MM.1S (cell line): ENCODE results near the gene GNAL.

ENCODE experiments used
- DNase-seq: peaks from one replicate; pipeline ENCODE4 v3.0.0-alpha.2; 2015
- H2AFZ ChIP-seq: fragments of 300-600 bp; sonication (generic); 2 replicates; pipeline ENCODE4 v1.6.0; 2016; ENCODE audit warnings: antibody characterized with exemption, low read length
- H3F3A ChIP-seq: fragments of 300-600 bp; sonication (generic); 2 replicates; pipeline ENCODE4 v1.6.1; 2016; ENCODE audit warnings: mild to moderate bottlenecking, antibody characterized with exemption, low read length, moderate library complexity, mixed read lengths; ENCODE audit not compliant: insufficient read depth
- H3K27ac ChIP-seq: fragments of 300-600 bp; sonication (generic); 2 replicates; pipeline ENCODE4 v1.5.1; 2016; ENCODE audit warnings: mild to moderate bottlenecking, low read length
- H3K27me3 ChIP-seq: fragments of 300-600 bp; sonication (generic); replicated peaks from 2 replicates; pipeline ENCODE4 v1.6.0; 2016; ENCODE audit warnings: low read length; ENCODE audit not compliant: insufficient read depth
- H3K36me3 ChIP-seq: fragments of 300-600 bp; sonication (generic); replicated peaks from 2 replicates; pipeline ENCODE4 v1.6.1; 2016; ENCODE audit warnings: mild to moderate bottlenecking, low read length, mixed read lengths; ENCODE audit not compliant: insufficient read depth
- H3K4me1 ChIP-seq: fragments of 300-600 bp; sonication (generic); 2 replicates; pipeline ENCODE4 v1.6.1; 2016; ENCODE audit warnings: low read length, mixed read lengths
- H3K4me2 ChIP-seq: fragments of 300-600 bp; sonication (generic); 2 replicates; pipeline ENCODE4 v1.6.0; 2016; ENCODE audit warnings: low read depth, low read length
- H3K4me3 ChIP-seq: fragments of 300-600 bp; sonication (generic); 2 replicates; pipeline ENCODE4 v1.5.1; 2016; ENCODE audit warnings: low read length, mixed read lengths
- H3K79me2 ChIP-seq: fragments of 300-600 bp; sonication (generic); 2 replicates; pipeline ENCODE4 v1.6.1; 2016; ENCODE audit warnings: mixed run types, low read length, mixed read lengths
- H3K9ac ChIP-seq: fragments of 300-600 bp; sonication (generic); 2 replicates; pipeline ENCODE4 v1.6.1; 2016; ENCODE audit warnings: low read length, mixed read lengths
- H3K9me2 ChIP-seq: fragments of 300-600 bp; sonication (generic); replicated peaks from 2 replicates; pipeline ENCODE4 v1.6.1; 2016; ENCODE audit warnings: mild to moderate bottlenecking, low read length, mixed read lengths; ENCODE audit not compliant: insufficient read depth
- H3K9me3 ChIP-seq: fragments of 300-600 bp; sonication (generic); replicated peaks from 2 replicates; pipeline ENCODE4 v1.6.1; 2016; ENCODE audit warnings: mild to moderate bottlenecking, low read length, mixed read lengths; ENCODE audit not compliant: insufficient read depth
- H4K20me1 ChIP-seq: fragments of 300-600 bp; sonication (generic); 2 replicates; pipeline ENCODE4 v1.6.1; 2016; ENCODE audit warnings: mild to moderate bottlenecking, low read length, moderate library complexity, mixed read lengths; ENCODE audit not compliant: insufficient read depth
- CTCF ChIP-seq: fragments of 300-600 bp; sonication (generic); IDR thresholded peaks from 2 replicates; pipeline ENCODE4 v1.5.1; 2016; ENCODE audit warnings: antibody characterized with exemption, low read length, mixed read lengths
- EZH2 ChIP-seq: fragments of 300-600 bp; sonication (generic); optimal IDR thresholded peaks from 2 replicates; pipeline ENCODE3; 2017; ENCODE audit warnings: low read depth, mild to moderate bottlenecking, antibody characterized with exemption, low read length, mixed read lengths
- EZH2phosphoT487 ChIP-seq: fragments of 300-600 bp; sonication (generic); IDR thresholded peaks from 2 replicates; pipeline ENCODE4 v1.6.1; 2018; ENCODE audit warnings: antibody characterized with exemption, low read length

GNAL gene

GRCh38 chr18:11674119-11674518 lies 14.9 kb upstream of the GNAL start:
- DNase-seq = no peak
- Histone ChIP-seq H4K20me1 (no peaks in the 10 kb centered on the region), H3K9me3 (no peaks in the 10 kb centered on the region), H3K9me2 (no peaks in the 10 kb centered on the region), H3K79me2 (no peaks in the 10 kb centered on the region), H3K27ac (no peak overlapping the region), H3K27me3 (no peaks in the 10 kb centered on the region), H3K9ac (no peak overlapping the region), H3F3A (no peaks in the 10 kb centered on the region), H3K36me3 (no peaks in the 10 kb centered on the region), H3K4me1 (no peaks in the 10 kb centered on the region), H2AFZ (no peak overlapping the region), H3K4me2 (no peak overlapping the region), H3K4me3 (no peak overlapping the region)
- no peak for TF ChIP-seq CTCF
- no peak for TF ChIP-seq EZH2phosphoT487
- no peak for TF ChIP-seq EZH2

- no peak for DNase-seq
- Histone ChIP-seq H3K27me3 (no peaks in the 10 kb centered on the region), H3K36me3 (no peaks in the 10 kb centered on the region), H3K79me2 (no peaks in the 10 kb centered on the region), H3K9me2 (no peaks in the 10 kb centered on the region), H4K20me1 (no peaks in the 10 kb centered on the region), H2AFZ (no peak overlapping the region), H3K9ac (no peak overlapping the region), H3K9me3 (no peaks in the 10 kb centered on the region), H3K4me2 (no peak overlapping the region), H3K27ac (no peak overlapping the region), H3K4me1 (no peaks in the 10 kb centered on the region), H3K4me3 (no peak overlapping the region), H3F3A (no peaks in the 10 kb centered on the region)
- TF ChIP-seq EZH2 = no peak
- TF ChIP-seq CTCF = no peak
- no peak for TF ChIP-seq EZH2phosphoT487
Measured at GRCh38 chr18:11676386-11676785, 12.7 kb upstream of the GNAL start.

GRCh38 chr18:11676867-11677266 lies 12.2 kb upstream of the GNAL start:
- Histone ChIP-seq H3K4me1 (no peaks in the 10 kb centered on the region), H3K4me2 (no peak overlapping the region), H3K9me2 (no peaks in the 10 kb centered on the region), H3F3A (no peaks in the 10 kb centered on the region), H3K79me2 (no peaks in the 10 kb centered on the region), H3K27ac (no peak overlapping the region), H3K4me3 (no peak overlapping the region), H3K27me3 (no peaks in the 10 kb centered on the region), H3K36me3 (no peaks in the 10 kb centered on the region), H3K9ac (no peak overlapping the region), H3K9me3 (no peaks in the 10 kb centered on the region), H2AFZ (no peak overlapping the region), H4K20me1 (no peaks in the 10 kb centered on the region)
- no peak for DNase-seq
- no peak for TF ChIP-seq EZH2phosphoT487
- TF ChIP-seq EZH2 = no peak
- TF ChIP-seq CTCF = no peak
